Limb (tissue), 2 donors: ENCODE data around the gene GSTM4.
"Not testable (repeated sequence)": the region's sequence is repeated elsewhere in the genome, so short reads cannot be mapped to it uniquely, and the experiment has no call there.

Experiments used
- DNase-seq, 2 donors: peaks; one replicate each; pipeline ENCODE4 v3.0.0-alpha.2; 2016; ENCODE audit errors: extremely low spot score in 2 of 2

The GSTM4 gene

DNA sequence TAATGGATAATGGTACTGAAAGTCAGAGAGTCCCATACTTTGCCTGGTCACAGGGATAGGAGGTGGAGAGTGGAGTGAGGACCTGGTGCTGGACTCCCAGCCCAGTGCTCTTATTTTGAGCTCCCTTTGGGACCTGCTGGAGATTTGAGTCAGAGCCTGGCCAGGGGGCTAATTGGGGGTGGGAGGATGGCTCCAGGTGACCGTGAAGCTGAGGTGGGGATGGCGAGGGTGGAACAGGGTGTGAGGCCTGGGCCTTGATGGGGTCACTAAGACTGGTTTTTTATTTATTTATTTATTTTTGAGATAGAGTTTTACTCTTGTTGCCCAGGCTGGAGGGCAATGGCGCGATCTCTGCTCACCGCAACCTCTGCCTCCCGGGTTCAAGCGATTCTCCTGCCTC, 18.5 kb upstream of the GSTM4 start:
- no peak for DNase-seq

DNA sequence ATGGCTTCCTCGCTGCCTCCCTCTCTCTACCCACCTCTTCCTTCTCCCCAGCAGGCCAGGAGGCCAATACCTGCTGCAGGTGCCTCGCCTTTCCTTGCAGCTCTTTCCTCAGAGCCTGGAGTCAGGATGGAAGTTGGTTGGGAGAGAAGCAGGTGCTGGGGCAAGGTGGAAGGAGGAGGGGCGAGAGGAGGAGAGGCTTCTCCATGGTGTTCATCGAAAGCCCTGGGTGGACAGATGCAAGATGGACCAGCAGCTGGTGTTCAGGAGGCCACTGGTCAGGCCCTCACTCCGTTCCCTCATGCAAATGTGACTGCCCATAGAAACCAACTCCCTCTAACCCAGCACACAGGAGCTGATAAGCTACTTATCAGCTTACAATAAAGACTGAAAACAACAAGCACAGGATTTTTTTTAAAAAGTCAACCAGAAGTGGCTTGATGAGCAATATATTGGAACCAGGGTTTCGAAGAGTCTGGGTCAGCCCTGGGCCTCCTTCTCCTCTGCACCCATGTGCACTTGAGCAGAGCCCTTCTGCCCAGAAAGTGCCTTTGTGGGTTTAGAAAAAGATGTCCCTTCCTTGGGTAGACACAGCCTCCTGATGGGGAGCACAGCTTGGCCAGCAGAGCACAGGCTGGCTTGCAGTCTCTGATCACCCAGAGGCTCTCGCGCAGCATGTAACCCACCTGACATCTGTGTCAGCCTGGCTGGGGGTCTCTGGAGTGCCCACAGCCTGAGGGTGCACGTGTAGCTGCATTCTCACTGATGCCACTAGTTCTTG, 16.6 kb upstream of the GSTM4 start:
- DNase-seq, result no peak

DNA sequence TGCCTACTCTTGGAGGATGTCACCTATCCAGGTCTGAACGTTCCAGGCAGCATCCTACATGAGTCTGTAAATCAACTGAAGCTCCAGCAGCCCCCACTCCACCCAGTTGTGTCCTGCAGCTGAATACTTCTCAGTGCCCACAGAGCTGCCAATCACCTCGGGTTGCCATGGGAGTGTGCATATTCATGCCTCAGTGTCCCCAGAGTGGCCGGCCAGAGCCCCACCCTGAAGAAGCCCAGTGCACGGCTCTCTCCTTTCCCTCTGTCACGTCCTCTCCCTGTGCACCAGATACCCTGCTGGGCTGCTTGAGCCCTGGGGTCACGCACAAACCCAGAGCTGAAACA, 16.1 kb upstream of the GSTM4 start:
- no peak for DNase-seq

DNA sequence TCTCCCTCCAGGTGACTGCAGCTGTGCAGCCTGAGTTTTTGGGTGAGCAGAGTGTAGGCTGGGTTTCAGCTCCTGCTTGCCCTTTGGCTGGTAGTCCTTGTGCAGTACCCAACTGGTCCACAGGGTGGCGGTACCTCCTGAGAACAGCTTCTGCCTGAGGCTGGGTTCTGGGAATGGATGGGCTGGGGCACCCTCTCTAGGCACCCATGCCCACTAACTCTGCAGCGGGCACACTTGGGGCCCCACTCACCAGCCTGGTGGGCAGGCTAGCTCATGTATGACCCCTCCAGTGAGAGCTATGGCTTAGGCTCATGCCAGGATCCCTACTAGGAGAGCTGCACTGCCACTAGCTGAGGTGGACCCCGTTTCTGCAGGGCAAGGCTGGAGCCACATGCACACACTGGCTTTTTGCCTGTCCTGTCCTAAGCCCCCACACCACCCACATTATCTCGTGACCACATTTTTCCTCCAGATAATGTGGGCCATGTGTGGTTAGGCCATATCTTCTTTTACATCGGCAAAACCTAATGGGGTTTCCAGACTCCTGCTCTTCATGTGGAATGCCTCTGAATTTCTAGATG, 15.5 kb upstream of the GSTM4 start:
- DNase-seq, result peak in 1 of 2 donors; percentile 86

DNA sequence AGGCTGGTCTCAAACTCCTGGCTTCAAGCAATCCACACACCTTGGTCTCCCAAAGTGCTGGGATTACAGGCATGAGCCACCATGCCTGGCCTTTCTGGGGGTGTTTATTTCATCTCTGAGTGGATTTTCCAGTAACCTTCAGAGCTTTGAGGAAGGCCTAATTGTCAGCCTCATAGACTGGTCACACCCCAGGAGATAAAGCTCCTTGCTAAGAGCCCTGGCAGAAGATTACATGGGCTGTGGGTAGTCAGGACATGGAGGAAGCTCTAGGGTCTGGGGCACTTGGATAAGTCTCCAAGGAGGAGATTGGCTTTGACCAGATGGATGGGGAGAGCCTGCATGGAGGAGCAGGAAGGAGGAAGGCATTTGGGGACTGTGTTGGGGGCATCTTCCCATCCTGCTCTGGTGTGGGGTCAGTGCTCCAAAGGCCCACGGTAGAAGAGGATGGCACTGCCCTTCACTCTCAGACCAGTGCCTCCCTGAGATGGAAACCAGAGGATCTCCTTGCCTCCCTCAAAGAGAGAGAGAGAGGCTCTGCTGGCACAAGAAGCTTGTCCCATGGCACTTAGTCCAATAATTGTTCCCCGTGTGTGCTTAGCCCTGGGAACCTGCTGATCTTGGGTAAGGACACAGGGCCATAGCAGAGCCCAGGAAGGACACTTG, 14.7 kb upstream of the GSTM4 start:
- no peak for DNase-seq

DNA sequence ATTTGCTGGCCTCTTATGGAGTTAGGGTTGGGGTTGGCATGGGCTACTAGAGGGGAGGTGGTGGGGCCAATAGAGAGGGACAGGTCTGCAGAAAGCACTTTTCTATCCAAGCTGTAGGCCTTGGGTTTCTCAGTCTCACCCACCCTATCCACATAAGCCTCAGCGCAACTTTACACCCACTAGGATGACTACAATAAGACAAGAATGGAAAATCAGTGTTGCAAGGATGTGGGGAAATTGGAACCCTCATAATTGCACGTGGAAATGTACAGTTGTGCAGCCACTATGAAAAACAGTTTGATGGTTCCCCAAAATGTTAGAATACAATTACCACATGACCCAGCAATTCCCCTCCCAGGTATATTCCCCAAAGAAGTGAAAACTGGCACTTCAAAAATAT, 14.0 kb upstream of the GSTM4 start:
- no peak for DNase-seq

DNA sequence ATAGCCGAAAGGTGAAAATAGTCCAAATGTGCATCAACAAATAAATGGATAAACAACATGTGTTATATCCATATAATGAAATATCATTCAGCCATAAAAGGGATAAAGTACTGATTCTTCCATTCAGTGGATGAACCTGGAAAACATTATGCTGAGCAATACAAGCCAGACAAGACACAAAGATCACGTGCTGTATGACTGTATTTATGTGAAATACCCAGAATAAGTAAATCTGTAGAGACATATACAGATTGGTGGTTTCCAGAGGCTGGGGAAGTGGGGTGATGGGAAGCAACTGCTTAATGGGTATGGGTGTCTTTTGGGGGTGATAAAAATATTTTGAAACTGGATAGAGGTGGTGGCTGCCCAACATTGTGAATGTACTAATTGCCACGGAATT, 13.3 kb upstream of the GSTM4 start:
- DNase-seq, result no peak

DNA sequence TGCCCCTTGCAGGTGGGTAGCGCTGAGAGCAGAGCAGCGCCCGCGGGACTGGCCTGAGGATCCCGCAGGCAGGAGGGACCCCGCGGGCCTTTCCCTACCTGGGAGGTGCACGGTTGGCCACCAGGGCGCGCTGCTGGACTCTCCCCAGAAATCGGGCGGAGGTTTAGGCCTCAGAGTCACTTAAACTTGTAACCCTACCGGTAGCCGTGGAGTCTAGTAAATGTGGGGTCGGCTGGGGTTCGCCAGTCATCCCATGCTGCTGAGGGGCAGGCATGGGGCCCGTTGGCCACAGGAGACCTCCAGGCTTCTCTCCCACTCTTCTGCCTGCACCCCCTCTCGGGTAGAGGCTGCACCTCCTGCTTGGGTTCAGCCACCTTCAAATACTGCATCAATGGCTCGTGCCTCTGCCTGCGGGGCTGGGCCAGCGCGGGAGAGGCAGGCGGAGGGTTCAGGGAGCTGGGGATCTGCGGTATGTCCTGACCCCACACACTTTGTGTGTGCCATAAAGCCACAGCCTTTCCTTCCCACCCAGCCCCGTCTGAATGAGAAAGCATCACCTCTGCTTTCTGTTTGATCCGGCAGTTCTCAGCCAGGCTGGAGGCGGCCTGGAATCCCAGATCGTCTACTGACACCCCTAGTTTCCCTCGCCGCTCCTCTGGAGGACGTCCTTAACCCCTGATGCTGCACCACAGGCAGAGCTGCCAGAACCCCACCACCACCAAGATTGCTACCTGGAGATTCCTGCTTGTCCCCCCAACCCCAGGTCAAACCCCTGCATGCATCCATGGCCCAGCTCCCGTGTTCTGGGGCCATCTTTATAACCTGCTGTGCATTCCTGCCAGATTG, 12.3 kb upstream of the GSTM4 start:
- peak in 1 of 2 donors; percentile 86 for DNase-seq

DNA sequence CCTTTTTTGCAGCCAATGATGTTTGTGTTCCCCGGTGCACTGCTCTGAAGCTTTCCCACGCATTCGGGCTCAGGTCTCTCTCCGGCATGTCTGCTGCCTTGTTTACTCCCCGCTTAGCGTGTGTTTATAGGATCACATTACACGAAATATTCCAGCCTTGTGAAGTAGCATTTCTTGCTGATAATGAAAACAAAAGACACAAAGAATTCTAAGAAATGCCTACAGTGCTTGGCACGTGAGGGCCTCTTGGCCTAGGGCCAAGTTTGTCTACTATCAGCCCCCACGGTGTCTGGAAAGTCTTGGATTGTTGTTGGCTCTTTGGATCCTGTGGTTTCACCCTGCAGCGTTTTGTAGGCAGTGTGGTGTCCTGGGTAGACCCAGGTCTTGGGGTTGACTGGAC, 11.2 kb upstream of the GSTM4 start:
- no peak for DNase-seq

DNA sequence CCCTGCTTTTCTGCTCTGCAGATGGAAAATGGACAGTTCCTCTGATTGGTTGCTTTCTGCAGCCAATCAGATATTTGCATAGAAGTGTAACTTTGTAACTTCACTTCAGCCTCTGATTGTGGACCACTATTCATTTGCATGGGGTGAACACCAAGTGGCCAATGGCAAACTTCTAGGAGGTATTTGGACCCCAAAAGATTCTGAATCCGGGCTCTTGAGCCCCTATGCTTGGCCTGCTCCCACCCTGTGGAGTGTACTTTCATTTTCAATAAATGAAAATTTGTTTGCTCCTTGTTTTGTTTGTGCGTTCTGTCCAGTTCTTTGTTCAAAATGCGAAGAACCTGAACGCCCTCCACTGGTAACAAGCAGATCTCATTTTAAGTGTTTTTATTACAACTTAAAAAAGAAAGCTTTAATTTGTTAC, 6.4 kb upstream of the GSTM4 start:
- DNase-seq, result no peak

DNA sequence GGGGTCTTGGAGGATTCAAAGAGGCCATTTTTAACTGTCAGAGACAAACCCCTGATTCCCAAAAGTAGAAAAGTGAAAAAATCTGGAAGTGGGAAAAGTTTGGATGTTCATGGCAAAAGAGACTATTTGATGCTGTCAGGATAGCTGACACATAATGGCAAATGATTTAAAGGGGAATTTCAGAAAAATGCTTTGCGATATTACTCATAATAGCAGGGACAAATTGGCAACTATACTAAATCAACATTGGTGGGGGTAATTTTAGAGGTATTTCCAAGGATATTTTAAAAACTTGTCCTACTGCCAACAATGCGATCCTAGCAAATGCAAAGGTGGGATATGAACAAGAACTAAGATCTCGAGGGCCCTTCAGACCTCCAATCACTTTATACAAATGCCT, 5.3 kb upstream of the GSTM4 start:
- no peak for DNase-seq

DNA sequence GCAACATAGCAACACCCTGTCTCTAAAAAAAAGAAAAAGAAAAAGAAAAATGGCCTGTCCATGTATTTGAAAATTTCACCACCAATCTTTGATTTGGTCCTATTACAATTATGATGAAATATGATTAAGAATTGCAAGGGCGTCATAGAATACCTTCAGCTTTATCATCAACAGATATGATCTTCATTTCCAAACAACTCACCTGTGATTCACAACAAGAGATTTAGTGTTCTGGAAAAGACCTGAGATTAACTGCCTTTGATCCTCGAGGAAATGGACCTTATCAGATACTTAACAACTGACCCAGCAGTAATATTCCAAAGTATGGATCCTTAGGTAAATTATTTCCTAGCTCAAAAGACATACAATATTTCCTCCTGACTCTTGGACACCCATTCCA, 3.5 kb upstream of the GSTM4 start:
- no peak for DNase-seq

DNA sequence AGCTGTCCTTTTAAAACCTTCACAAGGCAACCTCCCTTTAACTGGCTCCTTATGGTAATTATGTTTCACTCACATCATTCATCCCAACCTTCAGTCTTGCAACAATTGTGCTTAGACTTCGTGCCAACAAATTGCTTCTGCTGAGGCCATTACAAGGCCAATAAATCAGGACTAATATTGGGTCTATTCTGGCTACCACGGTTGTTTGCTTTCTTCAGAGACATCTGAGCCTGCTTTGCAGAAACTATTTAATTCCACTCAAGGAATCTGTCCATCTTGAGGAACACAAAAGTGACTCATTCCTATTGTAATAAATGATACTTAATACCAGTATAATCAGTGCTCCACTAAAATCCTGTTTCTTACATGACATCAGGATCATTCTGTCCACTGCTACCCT, 2.6 kb upstream of the GSTM4 start:
- no peak for DNase-seq

DNA sequence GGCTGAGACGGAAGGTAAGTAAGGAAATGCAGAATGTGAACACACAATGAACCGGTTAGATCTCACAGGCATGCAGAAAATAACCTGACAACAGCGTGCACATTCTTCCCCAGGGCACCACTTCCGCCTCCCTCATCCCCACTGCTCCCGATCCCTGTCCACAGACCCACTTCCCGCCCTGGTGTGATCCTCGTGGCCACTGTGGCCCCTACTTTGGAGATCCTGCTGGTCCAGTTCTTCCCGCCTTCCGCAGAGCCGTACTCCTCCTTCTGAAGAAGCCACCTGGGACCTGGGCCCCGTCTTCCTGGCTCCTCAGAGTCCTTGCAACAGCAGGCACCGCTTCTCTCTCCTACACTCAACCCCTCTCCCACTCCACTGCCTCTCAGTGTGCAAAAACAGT, 1.4 kb upstream of the GSTM4 start:
- DNase-seq, result no peak

DNA sequence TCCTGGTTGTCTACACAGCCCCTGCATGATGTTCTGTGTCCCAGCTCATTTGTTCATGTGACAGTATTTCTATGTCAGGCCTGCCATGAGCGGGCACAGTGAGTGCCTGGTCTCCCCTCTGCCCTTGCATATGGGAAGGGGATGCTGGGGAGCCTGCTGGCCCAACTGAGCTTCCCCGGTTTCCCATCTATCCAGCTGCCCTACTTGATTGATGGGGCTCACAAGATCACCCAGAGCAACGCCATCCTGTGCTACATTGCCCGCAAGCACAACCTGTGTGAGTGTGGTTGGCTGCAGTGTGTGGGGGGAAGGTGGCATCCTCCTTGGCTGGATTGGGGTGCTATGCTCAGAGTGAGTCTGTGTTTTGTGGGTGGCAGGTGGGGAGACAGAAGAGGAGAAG, 1.5 kb downstream of the GSTM4 start:
- DNase-seq, result no peak

DNA sequence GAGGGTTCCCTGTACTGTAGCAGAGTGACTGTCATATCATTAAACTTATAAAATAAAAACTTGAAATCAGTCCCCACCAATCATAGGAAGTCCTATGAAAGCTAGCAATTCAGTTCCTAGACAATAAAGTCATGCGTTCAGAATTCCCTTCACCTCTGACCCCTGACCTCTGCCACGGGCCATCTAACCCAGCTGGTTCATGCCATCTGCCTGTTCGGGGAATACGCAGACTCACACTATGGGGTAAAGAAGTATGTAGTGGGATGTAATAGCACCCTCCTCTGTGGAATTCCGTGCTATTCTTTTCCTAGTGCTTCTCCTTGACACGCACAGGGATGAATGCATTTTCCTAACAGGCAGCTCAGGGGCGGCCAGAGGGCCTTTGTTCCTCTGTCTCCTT, 2.1 kb downstream of the GSTM4 start:
- DNase-seq, result no peak

DNA sequence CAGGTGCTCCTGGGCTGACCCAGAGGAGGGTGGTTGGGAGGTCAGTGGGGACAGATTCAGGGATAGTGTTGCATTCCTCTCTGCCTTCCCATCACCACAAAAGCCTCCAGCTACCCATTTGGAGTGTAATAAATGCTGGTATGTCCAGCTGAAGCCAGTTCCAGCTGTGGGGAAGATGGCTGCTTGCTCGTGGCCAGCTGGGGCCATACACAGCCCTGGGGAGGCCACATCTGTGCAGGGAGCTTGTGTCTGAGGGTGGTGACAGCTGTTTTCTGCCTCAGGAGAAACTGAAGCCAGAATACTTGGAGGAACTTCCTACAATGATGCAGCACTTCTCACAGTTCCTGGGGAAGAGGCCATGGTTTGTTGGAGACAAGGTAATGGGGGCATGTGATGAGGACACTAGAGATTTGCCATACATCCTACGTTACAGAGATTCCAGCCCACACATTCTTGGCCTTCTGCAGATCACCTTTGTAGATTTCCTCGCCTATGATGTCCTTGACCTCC, 2.7 kb downstream of the GSTM4 start:
- no peak for DNase-seq

DNA sequence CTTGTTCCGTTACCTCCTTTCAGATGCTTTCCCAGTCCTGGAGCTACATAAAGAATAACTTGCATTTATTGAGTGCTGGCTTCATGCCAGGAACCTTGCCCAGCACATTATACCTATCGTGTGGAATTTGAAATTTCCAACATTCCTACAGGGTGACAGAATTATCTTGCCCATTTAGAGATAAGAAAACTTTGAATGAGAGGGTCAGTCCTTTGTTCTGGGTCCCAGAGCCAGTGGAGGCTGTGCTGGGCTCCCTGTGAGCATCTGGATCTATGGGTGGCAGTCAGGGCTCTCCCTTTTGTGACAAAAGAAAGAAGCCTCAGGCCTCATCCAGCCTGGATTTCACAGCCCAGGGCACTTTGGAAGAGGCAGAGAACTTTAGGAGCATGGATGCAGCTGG, 3.2 kb downstream of the GSTM4 start:
- no peak for DNase-seq

DNA sequence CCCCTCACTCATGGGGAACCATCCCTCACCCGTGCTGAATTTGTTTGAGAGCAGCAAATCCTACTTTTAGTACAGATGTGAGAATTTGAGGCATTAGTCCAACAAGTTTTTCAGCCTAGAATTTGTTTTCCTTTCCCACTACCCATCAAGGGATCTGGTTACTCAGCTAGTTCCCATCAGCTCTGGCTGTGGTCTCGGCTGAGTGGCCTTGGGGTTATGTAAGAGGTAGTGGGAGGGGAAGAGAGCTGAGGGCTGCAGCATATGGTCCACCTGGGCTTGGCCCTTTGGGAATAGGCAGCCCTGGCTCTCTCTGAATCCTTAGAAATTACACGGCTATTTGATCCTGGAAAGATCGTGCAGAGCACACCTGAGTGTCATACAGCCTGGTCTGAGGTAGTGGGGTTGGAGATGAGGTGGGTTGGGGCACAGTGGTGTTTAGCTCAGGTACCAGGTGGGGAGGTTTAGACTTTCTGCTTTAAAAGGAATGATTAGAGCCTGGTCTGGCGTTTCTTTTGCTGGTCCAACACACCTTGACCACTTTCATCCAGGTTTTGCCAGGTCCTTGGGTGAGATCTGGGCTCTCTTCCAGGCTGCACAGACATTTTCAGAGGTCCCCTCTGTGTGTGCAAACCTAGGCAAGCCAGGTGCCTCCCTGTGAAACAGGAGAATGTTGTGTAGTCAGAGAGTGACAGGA, 4.2 kb downstream of the GSTM4 start:
- DNase-seq, result no peak

DNA sequence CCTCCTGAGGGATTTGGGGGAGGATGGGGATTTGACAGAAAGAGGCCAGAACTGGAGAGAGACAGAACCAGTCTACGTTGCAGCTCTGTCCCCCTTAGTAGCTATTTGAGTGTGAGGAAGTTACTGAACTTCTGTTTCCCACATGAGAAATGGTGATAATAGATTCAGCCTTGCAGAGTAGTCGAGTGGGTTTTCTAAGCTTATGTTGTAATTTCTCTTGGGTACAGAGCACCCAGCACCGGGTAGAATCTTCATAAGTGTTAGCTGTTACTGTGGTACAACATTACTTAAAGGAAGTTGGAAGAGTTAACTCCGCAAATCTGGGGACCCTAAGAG, 4.8 kb downstream of the GSTM4 start:
- DNase-seq, result not testable (repeated sequence)

DNA sequence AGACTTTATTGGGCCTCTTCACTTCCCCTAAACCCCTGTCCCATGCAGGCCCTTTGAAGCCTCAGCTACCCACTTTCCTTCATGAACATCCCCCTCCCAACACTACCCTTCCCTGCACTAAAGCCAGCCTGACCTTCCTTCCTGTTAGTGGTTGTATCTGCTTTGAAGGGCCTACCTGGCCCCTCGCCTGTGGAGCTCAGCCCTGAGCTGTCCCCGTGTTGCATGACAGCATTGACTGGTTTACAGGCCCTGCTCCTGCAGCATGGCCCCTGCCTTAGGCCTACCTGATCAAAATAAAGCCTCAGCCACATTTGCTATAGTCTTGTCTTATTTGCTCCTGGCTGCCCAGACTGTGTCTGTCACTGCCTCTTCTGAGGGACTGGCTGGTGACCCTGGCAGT, 5.5 kb downstream of the GSTM4 start:
- no peak for DNase-seq

DNA sequence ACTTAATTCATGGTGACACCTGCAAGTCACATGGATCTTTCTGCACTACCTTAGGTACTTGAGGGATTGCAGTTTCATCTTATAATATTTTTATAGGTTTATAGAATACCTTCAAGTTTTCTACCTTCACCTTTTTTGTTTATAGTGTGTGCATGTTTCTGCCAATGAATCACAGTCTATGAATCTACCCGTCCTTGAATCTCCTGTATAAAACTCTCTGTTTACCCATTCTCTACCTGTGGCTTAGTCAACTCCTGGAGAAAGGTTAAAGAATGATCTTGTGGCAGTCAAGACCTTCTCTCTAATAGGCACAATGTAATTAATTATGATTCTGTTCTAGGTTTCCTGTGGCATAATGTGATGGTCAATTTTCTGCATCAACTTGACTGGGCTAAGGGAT, 8.8 kb downstream of the GSTM4 start:
- DNase-seq, result no peak
